ENCODE measurements around the gene RGS18. TPM values are rescaled to one million over a fixed set of nuclear protein-coding genes. Genes with fewer than 3 reads are reported as not detected.
"Not testable (repeated sequence)": the region's sequence is repeated elsewhere in the genome, so short reads cannot be mapped to it uniquely, and the experiment has no call there.

Gene RGS18
- total and polyA plus RNA-seq, 2 experiments from 2014 or later, result not detected

DNA sequence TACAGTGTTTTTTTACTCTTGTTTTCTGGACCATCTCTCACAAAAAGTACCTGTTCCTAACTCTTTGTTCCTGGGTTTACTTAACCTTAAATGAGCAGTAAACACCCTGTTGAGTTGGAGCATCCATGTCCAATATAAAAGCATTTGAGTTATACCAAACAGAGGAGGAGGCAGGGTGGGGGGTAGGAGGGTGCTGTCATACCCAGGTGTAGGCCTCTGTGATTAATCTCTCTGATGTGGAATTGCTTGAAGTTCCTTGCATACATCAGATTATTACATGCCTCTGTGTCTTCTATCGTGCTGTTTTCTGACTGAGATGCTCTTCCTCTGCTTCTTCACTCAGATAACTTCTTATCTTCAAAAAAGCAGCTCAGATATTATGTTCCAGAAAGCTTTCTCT, 28.1 kb upstream of the RGS18 start (continued):
- TF ChIP-seq, protein P1, sequence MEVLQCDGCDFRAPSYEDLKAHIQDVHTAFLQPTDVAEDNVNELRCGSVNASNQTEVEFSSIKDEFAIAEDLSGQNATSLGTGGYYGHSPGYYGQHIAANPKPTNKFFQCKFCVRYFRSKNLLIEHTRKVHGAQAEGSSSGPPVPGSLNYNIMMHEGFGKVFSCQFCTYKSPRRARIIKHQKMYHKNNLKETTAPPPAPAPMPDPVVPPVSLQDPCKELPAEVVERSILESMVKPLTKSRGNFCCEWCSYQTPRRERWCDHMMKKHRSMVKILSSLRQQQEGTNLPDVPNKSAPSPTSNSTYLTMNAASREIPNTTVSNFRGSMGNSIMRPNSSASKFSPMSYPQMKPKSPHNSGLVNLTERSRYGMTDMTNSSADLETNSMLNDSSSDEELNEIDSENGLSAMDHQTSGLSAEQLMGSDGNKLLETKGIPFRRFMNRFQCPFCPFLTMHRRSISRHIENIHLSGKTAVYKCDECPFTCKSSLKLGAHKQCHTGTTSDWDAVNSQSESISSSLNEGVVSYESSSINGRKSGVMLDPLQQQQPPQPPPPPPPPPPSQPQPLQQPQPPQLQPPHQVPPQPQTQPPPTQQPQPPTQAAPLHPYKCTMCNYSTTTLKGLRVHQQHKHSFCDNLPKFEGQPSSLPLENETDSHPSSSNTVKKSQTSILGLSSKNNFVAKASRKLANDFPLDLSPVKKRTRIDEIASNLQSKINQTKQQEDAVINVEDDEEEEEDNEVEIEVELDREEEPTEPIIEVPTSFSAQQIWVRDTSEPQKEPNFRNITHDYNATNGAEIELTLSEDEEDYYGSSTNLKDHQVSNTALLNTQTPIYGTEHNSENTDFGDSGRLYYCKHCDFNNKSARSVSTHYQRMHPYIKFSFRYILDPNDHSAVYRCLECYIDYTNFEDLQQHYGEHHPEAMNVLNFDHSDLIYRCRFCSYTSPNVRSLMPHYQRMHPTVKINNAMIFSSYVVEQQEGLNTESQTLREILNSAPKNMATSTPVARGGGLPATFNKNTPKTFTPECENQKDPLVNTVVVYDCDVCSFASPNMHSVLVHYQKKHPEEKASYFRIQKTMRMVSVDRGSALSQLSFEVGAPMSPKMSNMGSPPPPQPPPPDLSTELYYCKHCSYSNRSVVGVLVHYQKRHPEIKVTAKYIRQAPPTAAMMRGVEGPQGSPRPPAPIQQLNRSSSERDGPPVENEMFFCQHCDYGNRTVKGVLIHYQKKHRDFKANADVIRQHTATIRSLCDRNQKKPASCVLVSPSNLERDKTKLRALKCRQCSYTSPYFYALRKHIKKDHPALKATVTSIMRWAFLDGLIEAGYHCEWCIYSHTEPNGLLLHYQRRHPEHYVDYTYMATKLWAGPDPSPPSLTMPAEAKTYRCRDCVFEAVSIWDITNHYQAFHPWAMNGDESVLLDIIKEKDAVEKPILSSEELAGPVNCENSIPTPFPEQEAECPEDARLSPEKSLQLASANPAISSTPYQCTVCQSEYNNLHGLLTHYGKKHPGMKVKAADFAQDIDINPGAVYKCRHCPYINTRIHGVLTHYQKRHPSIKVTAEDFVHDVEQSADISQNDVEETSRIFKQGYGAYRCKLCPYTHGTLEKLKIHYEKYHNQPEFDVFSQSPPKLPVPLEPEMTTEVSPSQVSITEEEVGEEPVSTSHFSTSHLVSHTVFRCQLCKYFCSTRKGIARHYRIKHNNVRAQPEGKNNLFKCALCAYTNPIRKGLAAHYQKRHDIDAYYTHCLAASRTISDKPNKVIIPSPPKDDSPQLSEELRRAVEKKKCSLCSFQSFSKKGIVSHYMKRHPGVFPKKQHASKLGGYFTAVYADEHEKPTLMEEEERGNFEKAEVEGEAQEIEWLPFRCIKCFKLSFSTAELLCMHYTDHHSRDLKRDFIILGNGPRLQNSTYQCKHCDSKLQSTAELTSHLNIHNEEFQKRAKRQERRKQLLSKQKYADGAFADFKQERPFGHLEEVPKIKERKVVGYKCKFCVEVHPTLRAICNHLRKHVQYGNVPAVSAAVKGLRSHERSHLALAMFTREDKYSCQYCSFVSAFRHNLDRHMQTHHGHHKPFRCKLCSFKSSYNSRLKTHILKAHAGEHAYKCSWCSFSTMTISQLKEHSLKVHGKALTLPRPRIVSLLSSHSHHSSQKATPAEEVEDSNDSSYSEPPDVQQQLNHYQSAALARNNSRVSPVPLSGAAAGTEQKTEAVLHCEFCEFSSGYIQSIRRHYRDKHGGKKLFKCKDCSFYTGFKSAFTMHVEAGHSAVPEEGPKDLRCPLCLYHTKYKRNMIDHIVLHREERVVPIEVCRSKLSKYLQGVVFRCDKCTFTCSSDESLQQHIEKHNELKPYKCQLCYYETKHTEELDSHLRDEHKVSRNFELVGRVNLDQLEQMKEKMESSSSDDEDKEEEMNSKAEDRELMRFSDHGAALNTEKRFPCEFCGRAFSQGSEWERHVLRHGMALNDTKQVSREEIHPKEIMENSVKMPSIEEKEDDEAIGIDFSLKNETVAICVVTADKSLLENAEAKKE (CRISPR knock-in tag; IDR thresholded peaks at IDR 0.05), result no peak
- TF ChIP-seq JUNB (IDR thresholded peaks at IDR 0.05; ENCODE audit: unreplicated experiment), result no peak
- no peak for TF ChIP-seq CREB1 (CRISPR knock-in tag; IDR thresholded peaks at IDR 0.05; ENCODE audit: low read depth)

- not testable (repeated sequence) for H3K4me3 Mint-ChIP-seq; H3K36me3 ChIP-seq (ENCODE audit: insufficient read depth); H3K4me3 ChIP-seq; H3K27me3 Mint-ChIP-seq (ENCODE audit: insufficient read depth, low read depth, poor library complexity); H2AFZ ChIP-seq; H3K27ac Mint-ChIP-seq; H3F3A ChIP-seq (replicated peaks; ENCODE audit: low read depth); H4K20me1 ChIP-seq (replicated peaks; ENCODE audit: insufficient read depth); DNase-seq (ENCODE audit: low spot score); H3K79me2 ChIP-seq (replicated peaks; ENCODE audit: insufficient read depth); H3K27me3 ChIP-seq (ENCODE audit: insufficient read depth); H3K9me3 Mint-ChIP-seq; H3K27ac ChIP-seq (ENCODE audit: low read depth); H3K4me2 ChIP-seq; ATAC-seq; H3K36me3 Mint-ChIP-seq (ENCODE audit: low read depth); H3K9me2 ChIP-seq (ENCODE audit: insufficient read depth)
- H3K4me1 Mint-ChIP-seq, result peaks cover 15% of the 10 kb centered on the region
- peaks cover 13% of the 10 kb centered on the region for H3K4me1 ChIP-seq (ENCODE audit: insufficient read depth)
These were observed 27.4 kb upstream of the RGS18 start for GRCh38 chr1:192130865-192131264.

- H3K4me3 Mint-ChIP-seq, result no peak overlapping the region
- peaks cover 3% of the 10 kb centered on the region; the same call in 1 of the 3 replicates for H3K36me3 Mint-ChIP-seq (ENCODE audit: low read depth)
- TF ChIP-seq, protein P1 (CRISPR knock-in tag; IDR thresholded peaks at IDR 0.05), result no peak
- no peak for TF ChIP-seq ZNF331 (CRISPR knock-in tag; IDR thresholded peaks at IDR 0.05; ENCODE audit: low read depth)
- no peak for TF ChIP-seq EZH2 (IDR thresholded peaks at IDR 0.05; ENCODE audit: low read depth, unreplicated experiment)
These were observed 26.3 kb upstream of the RGS18 start for GRCh38 chr1:192131914-192132313.

More at GRCh38 chr1:192131914-192132313, 26.3 kb upstream of the RGS18 start:
- Histone ChIP-seq H4K20me1 (replicated peaks; ENCODE audit: insufficient read depth) (no peaks in the 10 kb centered on the region), H3K4me3 (no peak overlapping the region), H3F3A (replicated peaks; ENCODE audit: low read depth) (no peaks in the 10 kb centered on the region), H3K27ac (ENCODE audit: low read depth) (no peak overlapping the region), H3K79me2 (replicated peaks; ENCODE audit: insufficient read depth) (no peaks in the 10 kb centered on the region), H3K4me1 (ENCODE audit: insufficient read depth) (peaks cover 4% of the 10 kb centered on the region), H3K27me3 (ENCODE audit: insufficient read depth) (no peaks in the 10 kb centered on the region), H2AFZ (no peak overlapping the region), H3K36me3 (ENCODE audit: insufficient read depth) (no peaks in the 10 kb centered on the region), H3K9me2 (ENCODE audit: insufficient read depth) (peaks cover 8% of the 10 kb centered on the region; the same call in 1 of the 2 replicates), H3K4me2 (no peak overlapping the region)
- Mint-ChIP-seq H3K27me3 (ENCODE audit: insufficient read depth, low read depth, poor library complexity) (no peaks in the 10 kb centered on the region), H3K27ac (no peak overlapping the region), H3K9me3 (peaks cover 4% of the 10 kb centered on the region; the same call in 2 of the 3 replicates), H3K4me1 (peaks cover 6% of the 10 kb centered on the region)
- DNase-seq (ENCODE audit: low spot score), result no peak
- no peak for ATAC-seq
